ENCODE measurements around the gene PHYHD1.

PHYHD1 gene

GRCh38 chr9:128920381-128921058 is at the start of gene PHYHD1:
PHYHD1 (plus strand) TSS chr9:128920982; CDS start chr9:128922324, 1,342 bp downstream.
- DNase-seq: no peak

GRCh38 chr9:128877852-128878251 is 42.9 kb upstream of the PHYHD1 start:
- DNase-seq: no peak

- peak; percentile 99 for DNase-seq
Measured at GRCh38 chr9:128881884-128882676, 38.7 kb upstream of the PHYHD1 start, which contains the start of the genes KYAT1 and LRRC8A. KYAT1 (minus strand) TSS chr9:128881950; CDS start chr9:128845405, 36,545 bp downstream. LRRC8A (plus strand) TSS chr9:128882133; CDS start chr9:128907165, 25,032 bp downstream.

GRCh38 chr9:128882677-128883603 is 37.8 kb upstream of the PHYHD1 start:
- peak; percentile 31 for DNase-seq

- no peak for DNase-seq
Measured at GRCh38 chr9:128884164-128884563, 36.6 kb upstream of the PHYHD1 start.

- no peak for DNase-seq
Measured at GRCh38 chr9:128885376-128885775, 35.4 kb upstream of the PHYHD1 start.

GRCh38 chr9:128885798-128886197 is 35.0 kb upstream of the PHYHD1 start:
- peak; percentile 24 for DNase-seq

GRCh38 chr9:128886211-128886891 is 34.4 kb upstream of the PHYHD1 start:
- no peak for DNase-seq

GRCh38 chr9:128887049-128887448 is 33.7 kb upstream of the PHYHD1 start:
- no peak for DNase-seq

- no peak for DNase-seq
Measured at GRCh38 chr9:128887914-128888350, 32.9 kb upstream of the PHYHD1 start.

GRCh38 chr9:128891321-128892220 is 29.2 kb upstream of the PHYHD1 start:
- DNase-seq: no peak

GRCh38 chr9:128892221-128892921 is 28.4 kb upstream of the PHYHD1 start:
- DNase-seq: peak; percentile 61

GRCh38 chr9:128893354-128893753 is 27.4 kb upstream of the PHYHD1 start:
- peak; percentile 17 for DNase-seq

GRCh38 chr9:128894764-128895163 is 26.0 kb upstream of the PHYHD1 start:
- peak; percentile 36 for DNase-seq

- DNase-seq: peak; percentile 25
Measured at GRCh38 chr9:128895556-128895955, 25.2 kb upstream of the PHYHD1 start.

- peak; percentile 47 for DNase-seq
Measured at GRCh38 chr9:128898382-128898781, 22.4 kb upstream of the PHYHD1 start.

- no peak for DNase-seq
Measured at GRCh38 chr9:128898845-128899565, 21.8 kb upstream of the PHYHD1 start.

GRCh38 chr9:128899566-128900322 is 21.0 kb upstream of the PHYHD1 start:
- DNase-seq: peak; percentile 40

GRCh38 chr9:128901379-128901778 is 19.4 kb upstream of the PHYHD1 start:
- no peak for DNase-seq

Measured in CD4-positive, alpha-beta T cell treated with Interleukin-17A for 4 hours (primary cell).